Heart right ventricle (tissue), 16 donors: ENCODE data around the gene CDK6. TPM values are rescaled to one million over a fixed set of nuclear protein-coding genes. Genes with fewer than 3 reads are reported as not detected.

Experiments used
- ATAC-seq, 8 donors: fragments of 200-7000 bp; cut with Tn5 transposase; one replicate each; pipeline ENCODE4 v1.9.1; 2020; ENCODE audit warnings: mild to moderate bottlenecking in 8 of 8, moderate library complexity in 8 of 8, moderate number of reproducible peaks in 1 of 8
- DNase-seq, 2 donors: peaks; one replicate each; pipeline ENCODE4 v3.0.0-alpha.2; 2020
- H3K27ac ChIP-seq, 10 donors: fragments of 200-600 bp; sonication (generic) in 2 of 10; one replicate each; pipeline versions ENCODE4 v1.5.0 to v1.8.0; 2020 to 2022; ENCODE audit warnings: mild to moderate bottlenecking in 3 of 10
- H3K27me3 ChIP-seq, 7 donors: fragments of 200-600 bp; one replicate each; pipeline ENCODE4 v1.8.0; 2021 to 2022; ENCODE audit warnings: mild to moderate bottlenecking in 2 of 7
- H3K36me3 ChIP-seq, 9 donors: fragments of 200-600 bp; sonication (generic) in 1 of 9; one replicate each; pipeline versions ENCODE4 v1.5.0 to v1.8.0; 2020 to 2022; ENCODE audit warnings: mild to moderate bottlenecking in 2 of 9
- H3K4me1 ChIP-seq, 9 donors: fragments of 200-600 bp; sonication (generic) in 1 of 9; one replicate each; pipeline versions ENCODE4 v1.5.0 to v1.8.0; 2020 to 2022; ENCODE audit warnings: mild to moderate bottlenecking in 4 of 9
- H3K4me3 ChIP-seq, 10 donors: fragments of 200-600 bp; sonication (generic) in 2 of 10; one replicate each; pipeline versions ENCODE4 v1.5.0 to v1.8.0; 2020 to 2022; ENCODE audit warnings: mild to moderate bottlenecking in 7 of 10, moderate library complexity in 2 of 10
- H3K9me3 ChIP-seq, 11 donors: fragments of 200-600 bp in 10 of 11; sonication (generic) in 2 of 11; one replicate each; pipeline versions ENCODE4 v1.5.0 to v1.8.0; 2013 to 2022; ENCODE audit warnings: mild to moderate bottlenecking in 2 of 11, control low read depth in 1 of 11, moderate library complexity in 1 of 11
- WGBS, 2 donors: extraction: QIAGEN DNeasy Blood & Tissue Kit; methylation state at CpG; one replicate each; pipeline ENCODE4 v1.1.7; 2013; ENCODE audit warnings: inconsistent platforms in 1 of 2; 5-methylcytosine and 5-hydroxymethylcytosine counted together
- intact Hi-C, 10 donors: fragments of 100-400 bp; cut with DNase I; formaldehyde crosslinking; loops; one replicate each; pipeline versions ENCODE4 v1.11.1 to v1.14.2; 2022
- polyA plus RNA-seq, 2 donors: library from polyadenylated mRNA; stranded (reverse); fragments of 200-250 nt; gene quantifications; one replicate each; pipeline ENCODE4 v1.2.3, GENCODE V29; 2013
- total RNA-seq, 10 donors: library from RNA; stranded (reverse); fragmentation: NEBNext Ultra II Directional in 3 of 10; extraction: Animal tissue kit (Norgen Biotek cat#: 25700) in 3 of 10; gene quantifications; one replicate each; pipeline versions ENCODE4 v1.2.1 to v1.2.4, GENCODE V29; 2021 to 2023
- TF ChIP-seq, protein P1 (sequence below), 9 donors: fragments of 200-600 bp; sonication (generic) in 2 of 9; IDR thresholded peaks; one replicate each; pipeline versions ENCODE4 v1.5.0 to v1.8.0; 2021 to 2022; ENCODE audit warnings: antibody characterized with exemption in 9 of 9, mild to moderate bottlenecking in 5 of 9, moderate library complexity in 1 of 9
- donor health status: Arrhythmogenic right ventricular cardiomyopathy.
- donor health status: ischemic (EF 13 %, LVEDD 7.1; RV severe dilation, severe dysfunction).
- donor health status: healthy with polysubstance abuse.
- donor health status: DM: no; HTN: yes; CAD: no.
- donor health status: DM: no; HTN: no; CAD: no.
- donor health status: ischemic (EF 25% LVEDD 6.9; RV normal size, moderate dysfunction).
- donor health status: ischemic (EF 25% LVEDD 5.7; RV mildly dilated, moderate dysfunction).
- donor health status: healthy.
- donor health status: DM: yes; HTN: yes; CAD: no.
- donor health status: Ischemic cardiomyopathy.
- donor health status: ischemic (EF 35%, LVEDD 5.7; RV mildly dilated, moderate dysfunction).
- donor health status: nonischemic (EF 11% LVEDD 7.7; RV severe dilation, severe dysfunction).
- donor health status: DM: yes; HTN: yes; CAD: no.
- donor health status: PGD.
- donor health status: ischemic (EF 29% LVEDD 5.4; RV normal size, mild dysfunction).
- donor health status: nonischemic (EF 23%, LVEDD 6.1; RV moderate dilation, normal function).

The CDK6 gene
- total and polyA plus RNA-seq, 12 donors: 2.6 to 31.5 (median 16.4) TPM

DNA sequence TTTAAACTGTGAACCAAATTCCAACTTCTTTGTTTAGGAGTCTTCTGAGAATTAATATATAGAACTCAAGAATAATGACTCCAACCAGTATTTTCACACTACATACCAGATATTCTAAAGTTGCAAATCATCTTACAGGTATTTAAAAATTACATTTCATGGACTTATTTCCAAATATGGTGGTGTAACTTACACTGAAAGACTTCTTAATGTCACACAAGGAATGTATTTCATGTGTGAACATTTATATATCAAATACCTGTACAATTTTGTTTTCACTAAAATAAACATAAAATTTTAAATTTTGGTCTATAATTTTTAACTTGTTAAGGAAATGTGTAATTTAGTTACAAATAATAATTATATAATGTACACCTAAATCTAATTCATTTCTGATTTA lies 2.6 kb upstream of the CDK6 start:
- intact Hi-C loops: loop anchor here in 2 of 10 donors (5.0 to 10.0 kb wide), 4 partner anchors 54 to 213 kb away; no protein-coding TSS in a partner anchor
- Histone ChIP-seq H3K36me3 (no peaks in the 10 kb centered on the region), H3K9me3 (no peaks in the 10 kb centered on the region), H3K27ac (no peak overlapping the region), H3K27me3 (no peaks in the 10 kb centered on the region), H3K4me1 (peaks cover 0 to 10% (median 6%) of the 10 kb centered on the region in 9 donors), H3K4me3 (no peak overlapping the region)
- TF ChIP-seq, protein P1, sequence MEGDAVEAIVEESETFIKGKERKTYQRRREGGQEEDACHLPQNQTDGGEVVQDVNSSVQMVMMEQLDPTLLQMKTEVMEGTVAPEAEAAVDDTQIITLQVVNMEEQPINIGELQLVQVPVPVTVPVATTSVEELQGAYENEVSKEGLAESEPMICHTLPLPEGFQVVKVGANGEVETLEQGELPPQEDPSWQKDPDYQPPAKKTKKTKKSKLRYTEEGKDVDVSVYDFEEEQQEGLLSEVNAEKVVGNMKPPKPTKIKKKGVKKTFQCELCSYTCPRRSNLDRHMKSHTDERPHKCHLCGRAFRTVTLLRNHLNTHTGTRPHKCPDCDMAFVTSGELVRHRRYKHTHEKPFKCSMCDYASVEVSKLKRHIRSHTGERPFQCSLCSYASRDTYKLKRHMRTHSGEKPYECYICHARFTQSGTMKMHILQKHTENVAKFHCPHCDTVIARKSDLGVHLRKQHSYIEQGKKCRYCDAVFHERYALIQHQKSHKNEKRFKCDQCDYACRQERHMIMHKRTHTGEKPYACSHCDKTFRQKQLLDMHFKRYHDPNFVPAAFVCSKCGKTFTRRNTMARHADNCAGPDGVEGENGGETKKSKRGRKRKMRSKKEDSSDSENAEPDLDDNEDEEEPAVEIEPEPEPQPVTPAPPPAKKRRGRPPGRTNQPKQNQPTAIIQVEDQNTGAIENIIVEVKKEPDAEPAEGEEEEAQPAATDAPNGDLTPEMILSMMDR (IDR thresholded peaks at IDR 0.05): no peak
- DNase-seq (no peak), ATAC-seq (no peak)

DNA sequence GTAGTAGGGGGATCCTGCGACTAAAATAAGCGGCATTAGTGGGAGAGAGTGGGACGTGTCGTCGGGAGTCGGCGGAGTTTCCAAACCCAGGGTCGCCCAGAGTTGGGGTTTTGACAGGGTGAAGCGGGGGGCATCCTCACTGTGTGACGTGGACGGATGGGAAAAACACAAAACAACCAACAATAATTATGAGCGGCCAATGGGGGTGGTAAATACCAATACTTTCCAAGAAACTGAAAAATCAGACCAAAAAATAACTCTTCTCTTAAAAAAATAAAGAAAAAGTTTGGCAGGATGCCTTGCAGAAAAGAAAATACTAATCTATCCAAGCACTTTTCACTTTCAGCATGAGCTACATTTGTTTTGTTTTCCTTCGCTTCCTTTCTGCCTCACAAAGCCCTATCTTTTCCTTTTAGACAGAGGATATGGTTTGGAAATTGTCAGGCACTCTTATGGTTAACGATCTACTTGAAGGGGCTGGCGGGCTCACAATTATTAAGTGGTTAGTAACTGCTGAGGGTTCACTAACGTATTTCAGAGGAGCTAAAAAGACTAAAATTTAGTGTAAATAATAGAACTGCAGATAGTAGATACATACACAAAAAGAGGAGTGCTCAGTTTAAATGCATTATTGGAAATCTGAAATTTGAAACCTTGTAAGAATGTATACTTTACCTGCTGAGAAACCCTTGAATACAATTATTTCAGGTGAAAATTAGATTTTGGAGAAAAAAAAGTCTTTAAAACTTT lies 802 bp upstream of the CDK6 start:
- H3K27ac ChIP-seq: peak overlapping the region in 9 of 10 donors; percentile 86 to 98 (median 92)
- H3K4me3 ChIP-seq: peak overlapping the region; percentile 71 to 95 (median 88)
- TF ChIP-seq, protein P1 (IDR thresholded peaks at IDR 0.05): no peak
- 1% methylated on average over 16 of the region's 16 CpGs for WGBS, 2 donors
- H3K9me3 ChIP-seq: no peaks in the 10 kb centered on the region
- no peaks in the 10 kb centered on the region for H3K36me3 ChIP-seq
- no peak for ATAC-seq
- intact Hi-C loops: loop anchor here in 3 of 10 donors (2.0 to 10.0 kb wide), 5 partner anchors 52 to 216 kb away; no protein-coding TSS in a partner anchor
- peaks cover 0 to 15% (median 12%) of the 10 kb centered on the region in 9 donors for H3K4me1 ChIP-seq
- no peaks in the 10 kb centered on the region for H3K27me3 ChIP-seq
- DNase-seq: peak in 1 of 2 donors; percentile 11

DNA sequence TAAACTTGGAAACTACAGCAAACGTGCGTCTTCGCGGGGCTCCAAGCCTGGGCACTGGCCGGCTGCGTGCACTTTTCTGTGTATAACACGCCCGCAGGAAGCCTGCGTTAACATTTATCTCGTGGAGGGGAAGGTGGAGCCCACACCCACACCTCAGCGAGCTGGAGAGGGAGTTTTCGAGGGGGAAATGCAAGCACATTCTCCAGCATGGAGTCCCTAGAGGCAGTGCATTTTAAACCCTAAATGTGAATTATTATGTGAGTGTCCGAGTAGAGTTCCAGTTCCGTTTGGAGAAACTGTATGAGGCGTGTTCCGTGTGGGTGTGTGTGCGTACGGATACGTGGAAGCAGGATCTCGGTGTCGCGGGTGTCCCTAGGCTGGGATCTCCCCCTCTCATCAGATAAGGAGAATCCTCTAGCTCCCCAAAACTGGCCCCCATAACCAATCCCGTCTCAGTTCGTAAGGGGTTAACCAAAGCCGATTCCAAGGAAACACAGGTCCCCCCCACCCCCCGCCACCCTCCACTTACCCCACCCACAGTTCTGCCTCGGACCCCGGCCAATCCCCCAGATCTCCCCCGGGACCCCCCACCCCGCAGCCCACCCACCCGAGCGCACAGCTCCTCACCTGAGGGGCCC lies 403 bp downstream of the CDK6 start:
- ATAC-seq (peak in 3 of 8 donors; percentile 5 to 10 (median 9)), DNase-seq (peak in 1 of 2 donors; percentile 20)
- Histone ChIP-seq H3K9me3 (no peaks in the 10 kb centered on the region), H3K27me3 (no peaks in the 10 kb centered on the region), H3K4me1 (peaks cover 0 to 26% (median 21%) of the 10 kb centered on the region in 9 donors), H3K4me3 (peak overlapping the region; percentile 71 to 95 (median 88)), H3K27ac (peak overlapping the region; percentile 36 to 98 (median 92)), H3K36me3 (no peaks in the 10 kb centered on the region)
- intact Hi-C loops: loop anchor here in 3 of 10 donors (2.0 to 10.0 kb wide), 6 partner anchors 51 to 216 kb away; no protein-coding TSS in a partner anchor
- WGBS, 2 donors: 1% methylated on average over 26 to 32 of the region's 32 CpGs
- TF ChIP-seq, protein P1 (IDR thresholded peaks at IDR 0.05): no peak

DNA sequence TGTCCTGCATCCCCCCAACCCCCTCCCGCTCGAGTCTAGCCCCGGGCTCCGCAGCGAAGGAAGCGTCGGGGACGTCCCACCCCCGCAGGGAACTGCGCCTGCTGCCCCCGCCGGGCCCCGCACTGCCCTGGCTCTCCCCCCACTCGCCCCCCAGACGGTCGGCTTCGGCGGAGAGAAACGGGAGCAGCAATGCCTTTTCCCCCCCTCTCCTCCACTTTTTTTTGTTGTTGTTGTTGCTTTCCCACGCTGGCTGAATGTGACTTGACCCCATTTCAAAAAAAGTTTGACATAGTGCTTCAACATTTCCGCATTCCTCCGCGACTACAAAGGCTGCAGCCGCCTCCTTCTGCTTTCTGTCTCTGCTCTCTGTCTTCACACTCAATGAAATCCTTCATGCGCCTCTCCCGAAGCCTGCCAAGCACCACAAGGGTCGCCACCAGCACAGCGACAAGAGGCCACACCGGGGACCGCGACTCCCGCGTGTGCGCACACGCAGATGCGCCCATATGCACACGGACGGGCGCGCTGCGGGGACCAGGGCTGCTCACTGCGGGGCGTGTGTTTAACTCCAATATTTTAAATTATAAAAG lies 1.0 kb downstream of the CDK6 start:
- WGBS, 2 donors: 1% methylated on average over 43 of the region's 43 CpGs

More for the DNA sequence above, 1.0 kb downstream of the CDK6 start:
- H3K27me3 ChIP-seq: no peaks in the 10 kb centered on the region
- peak overlapping the region; percentile 71 to 95 (median 88) for H3K4me3 ChIP-seq
- intact Hi-C loops: loop anchor here in 2 of 10 donors (2.0 to 10.0 kb wide), 5 partner anchors 51 to 217 kb away; no protein-coding TSS in a partner anchor
- peak; percentile 47 to 51 for DNase-seq
- TF ChIP-seq, protein P1 (IDR thresholded peaks at IDR 0.05): no peak
- peak; percentile 3 to 49 (median 38) for ATAC-seq
- no peaks in the 10 kb centered on the region for H3K36me3 ChIP-seq
- H3K9me3 ChIP-seq: no peaks in the 10 kb centered on the region
- H3K4me1 ChIP-seq: peaks cover 0 to 32% (median 27%) of the 10 kb centered on the region in 9 donors
- H3K27ac ChIP-seq: peak overlapping the region; percentile 86 to 98 (median 92)
